ENCODE results near the gene CDC42BPB.

DNA sequence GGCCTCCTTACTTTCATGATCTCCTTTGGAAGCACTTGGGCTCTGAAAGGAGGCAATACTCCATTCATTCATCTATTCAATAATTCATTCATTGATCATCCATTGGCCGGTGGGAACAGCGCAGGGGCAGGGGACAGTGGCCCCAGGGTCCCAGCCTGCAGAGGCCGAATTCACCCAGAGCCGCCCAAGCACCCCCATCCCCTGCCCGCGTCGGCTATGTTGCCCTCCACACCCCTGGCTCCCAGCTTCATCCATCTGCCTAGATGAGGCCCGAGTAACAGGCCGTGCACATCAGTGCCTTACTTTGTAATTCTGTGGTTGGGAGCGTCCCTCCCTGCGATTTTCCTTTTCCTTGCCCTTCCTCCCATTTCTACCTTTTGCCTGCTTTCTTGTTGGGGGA, 131.7 kb downstream of the CDC42BPB start:
- TF ChIP-seq POLR2A (IDR thresholded peaks at IDR 0.05) = no peak
- TF ChIP-seq, protein P1, sequence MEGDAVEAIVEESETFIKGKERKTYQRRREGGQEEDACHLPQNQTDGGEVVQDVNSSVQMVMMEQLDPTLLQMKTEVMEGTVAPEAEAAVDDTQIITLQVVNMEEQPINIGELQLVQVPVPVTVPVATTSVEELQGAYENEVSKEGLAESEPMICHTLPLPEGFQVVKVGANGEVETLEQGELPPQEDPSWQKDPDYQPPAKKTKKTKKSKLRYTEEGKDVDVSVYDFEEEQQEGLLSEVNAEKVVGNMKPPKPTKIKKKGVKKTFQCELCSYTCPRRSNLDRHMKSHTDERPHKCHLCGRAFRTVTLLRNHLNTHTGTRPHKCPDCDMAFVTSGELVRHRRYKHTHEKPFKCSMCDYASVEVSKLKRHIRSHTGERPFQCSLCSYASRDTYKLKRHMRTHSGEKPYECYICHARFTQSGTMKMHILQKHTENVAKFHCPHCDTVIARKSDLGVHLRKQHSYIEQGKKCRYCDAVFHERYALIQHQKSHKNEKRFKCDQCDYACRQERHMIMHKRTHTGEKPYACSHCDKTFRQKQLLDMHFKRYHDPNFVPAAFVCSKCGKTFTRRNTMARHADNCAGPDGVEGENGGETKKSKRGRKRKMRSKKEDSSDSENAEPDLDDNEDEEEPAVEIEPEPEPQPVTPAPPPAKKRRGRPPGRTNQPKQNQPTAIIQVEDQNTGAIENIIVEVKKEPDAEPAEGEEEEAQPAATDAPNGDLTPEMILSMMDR (IDR thresholded peaks at IDR 0.05) = no peak
